HepG2 (cell line): ENCODE measurements around the gene NRBP1. TPM values are rescaled to one million over a fixed set of nuclear protein-coding genes. Genes with fewer than 3 reads are reported as not detected.
A peak's percentile ranks its signal among the peaks of the same experiment; 100 is the strongest.

ENCODE experiments used
- ELF3 ChIP-seq: IDR thresholded peaks from 2 replicates; pipeline ENCODE4 v1.6.1; 2016; ENCODE audit warnings: missing genetic modification reagents, missing compliant biosample characterization
- ERF ChIP-seq: IDR thresholded peaks from 2 replicates; pipeline ENCODE4 v1.6.1; 2018; ENCODE audit warnings: missing biosample characterization, missing genetic modification reagents
- GABPA ChIP-seq, 2 experiments: IDR thresholded peaks; 2 replicates each; pipeline ENCODE4 v1.6.1; 2011 to 2016; ENCODE audit warnings: low read depth in 2 of 2, low read length in 1 of 2, missing biosample characterization in 1 of 2, missing genetic modification characterization in 1 of 2
- GABPB1 ChIP-seq: IDR thresholded peaks from 2 replicates; pipeline ENCODE4 v1.6.1; 2016; ENCODE audit warnings: mild to moderate bottlenecking, missing genetic modification reagents, moderate library complexity, missing compliant biosample characterization
- GFI1 ChIP-seq: sonication (generic); formaldehyde crosslinking; IDR thresholded peaks from 2 replicates; pipeline ENCODE4 v1.5.0; 2020; ENCODE audit warnings: missing genetic modification reagents, mild to moderate bottlenecking, borderline replicate concordance
- HOXA5 ChIP-seq: sonication (generic); formaldehyde crosslinking; IDR thresholded peaks from 2 replicates; pipeline ENCODE4 v1.4.0; 2020; ENCODE audit warnings: missing genetic modification reagents
- HOXA7 ChIP-seq: sonication (generic); formaldehyde crosslinking; IDR thresholded peaks from 2 replicates; pipeline ENCODE4 v1.8.1; 2022; ENCODE audit warnings: mild to moderate bottlenecking, missing genetic modification reagents, moderate library complexity
- KMT2B ChIP-seq: IDR thresholded peaks from 2 replicates; pipeline ENCODE4 v1.6.1; 2016; ENCODE audit warnings: missing genetic modification reagents, missing compliant biosample characterization
- THAP11 ChIP-seq: IDR thresholded peaks from 2 replicates; pipeline ENCODE4 v1.6.1; 2016; ENCODE audit warnings: missing biosample characterization, missing genetic modification reagents
- ZBTB33 ChIP-seq: sonication (generic); formaldehyde crosslinking; IDR thresholded peaks from 2 replicates; pipeline ENCODE4 v1.4.0; 2020; ENCODE audit warnings: missing genetic modification reagents
- ZBTB38 ChIP-seq: sonication (generic); formaldehyde crosslinking; IDR thresholded peaks from 2 replicates; pipeline ENCODE4 v1.5.1; 2020; ENCODE audit warnings: mild to moderate bottlenecking, missing genetic modification reagents
- ZBTB4 ChIP-seq: sonication (generic); formaldehyde crosslinking; IDR thresholded peaks from 2 replicates; pipeline ENCODE4 v1.4.0; 2020; ENCODE audit warnings: missing genetic modification reagents, mild to moderate bottlenecking, borderline replicate concordance
- ZGPAT ChIP-seq: IDR thresholded peaks from 2 replicates; pipeline ENCODE4 v1.6.1; 2016; ENCODE audit warnings: mild to moderate bottlenecking
- ZMYM4 ChIP-seq: sonication (generic); formaldehyde crosslinking; IDR thresholded peaks from 2 replicates; pipeline ENCODE4 v1.8.1; 2023; ENCODE audit warnings: mild to moderate bottlenecking, missing genetic modification reagents
- ZNF501 ChIP-seq: sonication (generic); formaldehyde crosslinking; IDR thresholded peaks from 2 replicates; pipeline ENCODE4 v1.5.1; 2020; ENCODE audit warnings: mild to moderate bottlenecking, moderate library complexity, missing genetic modification reagents
- ZNF577 ChIP-seq: sonication (generic); formaldehyde crosslinking; IDR thresholded peaks from 2 replicates; pipeline ENCODE4 v1.4.0; 2020; ENCODE audit warnings: mild to moderate bottlenecking, low read depth, missing genetic modification reagents, borderline replicate concordance
- ZNF687 ChIP-seq: sonication (generic); formaldehyde crosslinking; IDR thresholded peaks from 2 replicates; pipeline ENCODE4 v1.5.1; 2020; ENCODE audit warnings: mild to moderate bottlenecking, missing genetic modification reagents, moderate library complexity
- ZNF841 ChIP-seq: sonication (generic); formaldehyde crosslinking; IDR thresholded peaks from 2 replicates; pipeline ENCODE4 v1.8.1; 2023; ENCODE audit warnings: missing genetic modification reagents, borderline replicate concordance
- polyA plus RNA-seq, 8 experiments: library from polyadenylated mRNA; depleted of rRNA in 3 of 8; stranded (reverse) in 7 of 8; unstranded in 1 of 8; fragments of >200 nt; fragmentation: Illumina TruSeq in 4 of 8; extraction: Trizol in 4 of 8; gene quantifications; 2 replicates each; pipeline versions ENCODE4 v1.2.1 to v1.2.3, GENCODE V29; 2011 to 2016; ENCODE audit warnings: low read depth in 4 of 8, missing spikeins in 1 of 8, mixed read lengths in 1 of 8; ENCODE audit not compliant: insufficient read depth in 1 of 8
- total RNA-seq, 5 experiments: library from RNA; depleted of rRNA; stranded (reverse); fragments of >200 nt; fragmentation: Illumina TruSeq; extraction: Trizol; gene quantifications; 2 replicates each; pipeline ENCODE4 v1.2.3, GENCODE V29; 2016; ENCODE audit warnings: low read depth in 1 of 5

Gene NRBP1
- total and polyA plus RNA-seq, 2 of the 13 experiments (the other 11 are each of a cell fraction or from before 2014, with no cell fraction given), result 165 to 240 TPM

GRCh38 chr2:27407798-27408491 lies 20.5 kb upstream of the NRBP1 start (continued):
- peak; percentile 87 for TF ChIP-seq ZBTB33
- 0 out of 2 replicates have a peak, but pooled peaks have one; percentile 33 for TF ChIP-seq KMT2B (CRISPR knock-in tag)
- no peak for TF ChIP-seq GFI1 (CRISPR knock-in tag)
- 0 out of 2 replicates have a peak, but pooled peaks have one; percentile 17 for TF ChIP-seq ELF3 (CRISPR knock-in tag)
- TF ChIP-seq ZNF501 (CRISPR knock-in tag), result 0 out of 2 replicates have a peak, but pooled peaks have one; percentile 33
- 0 out of 2 replicates have a peak, but pooled peaks have one; percentile 32 for TF ChIP-seq ZMYM4
- no peak for TF ChIP-seq ZNF577 (CRISPR knock-in tag)
- TF ChIP-seq ERF (CRISPR knock-in tag), result peak; percentile 58; the same call in 1 of the 2 replicates
- TF ChIP-seq ZNF687 (CRISPR knock-in tag), result 0 out of 2 replicates have a peak, but pooled peaks have one; percentile 23
- TF ChIP-seq ZBTB38 (CRISPR knock-in tag), result peak; percentile 79; the same call in 1 of the 2 replicates
- peak; percentile 26 for TF ChIP-seq GABPB1 (CRISPR knock-in tag)
- no peak for TF ChIP-seq ZNF841
- peak; percentile 42; the same call in 1 of the 2 replicates for TF ChIP-seq THAP11 (CRISPR knock-in tag)
- no peak for TF ChIP-seq GABPA (IDR thresholded peaks at IDR 0.05; ENCODE audit: low read depth, low read length)
- TF ChIP-seq GABPA (CRISPR knock-in tag; IDR thresholded peaks at IDR 0.05; ENCODE audit: low read depth), result peak; percentile 19; the same call in 1 of the 2 replicates
- TF ChIP-seq HOXA7 (CRISPR knock-in tag), result no peak
- peak; percentile 46; the same call in 1 of the 2 replicates for TF ChIP-seq ZBTB4
- 0 out of 2 replicates have a peak, but pooled peaks have one; percentile 51 for TF ChIP-seq HOXA5 (CRISPR knock-in tag)
- peak; percentile 53; the same call in 1 of the 2 replicates for TF ChIP-seq ZGPAT (CRISPR knock-in tag)
